ENCODE data around the gene RASGRF1.

DNA sequence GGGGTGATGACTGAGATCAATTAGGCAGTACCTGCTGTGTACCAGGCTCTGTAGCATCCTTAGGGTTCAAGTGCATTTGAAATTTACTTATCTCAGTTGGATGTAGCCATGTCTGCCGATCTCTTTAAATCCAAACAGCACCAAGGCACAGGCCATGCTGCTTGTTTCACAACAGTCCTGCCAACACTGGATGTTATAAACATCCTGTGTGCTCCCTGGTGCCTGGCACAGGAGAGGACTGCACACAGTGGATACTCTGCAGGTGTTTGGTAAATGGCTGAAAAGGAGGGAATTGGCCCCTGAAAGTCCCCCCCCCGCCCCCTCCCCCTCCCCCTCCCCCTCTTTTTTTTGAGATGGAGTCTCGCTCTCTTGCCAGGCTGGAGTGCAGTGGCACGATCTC is 172.7 kb downstream of the RASGRF1 start:
- no peak for TF ChIP-seq FOXM1 (IDR thresholded peaks at IDR 0.05; ENCODE audit: borderline replicate concordance)
- no peak for TF ChIP-seq TARDBP (IDR thresholded peaks at IDR 0.05)
- TF ChIP-seq ZNF384 (IDR thresholded peaks at IDR 0.05): no peak
- no peak for TF ChIP-seq ARNT (IDR thresholded peaks at IDR 0.05)
- TF ChIP-seq BHLHE40 (IDR thresholded peaks at IDR 0.05; ENCODE audit: borderline replicate concordance): no peak
- no peak for TF ChIP-seq SUZ12 (IDR thresholded peaks at IDR 0.05)
- no peak for TF ChIP-seq HDGF (IDR thresholded peaks at IDR 0.05; ENCODE audit: borderline replicate concordance)
- TF ChIP-seq LEF1 (IDR thresholded peaks at IDR 0.05; ENCODE audit: borderline replicate concordance): no peak
- TF ChIP-seq FOXK2 (IDR thresholded peaks at IDR 0.05): no peak
- no peak for TF ChIP-seq SP1 (IDR thresholded peaks at IDR 0.05)
- TF ChIP-seq ELF4 (IDR thresholded peaks at IDR 0.05): no peak
- no peak for TF ChIP-seq NFRKB (IDR thresholded peaks at IDR 0.05)
- TF ChIP-seq FOXA1 (IDR thresholded peaks at IDR 0.05): no peak
